B cell (primary cell): Measurements from ENCODE around the gene TLR2. TPM values are rescaled to one million over a fixed set of nuclear protein-coding genes. Genes with fewer than 3 reads are reported as not detected.

Source experiments
- ATAC-seq: fragments of 200-7000 bp; cut with Tn5 transposase; one replicate; pipeline ENCODE4 v1.10.0; 2021; ENCODE audit warnings: low read depth, mild to moderate bottlenecking, moderate number of reproducible peaks, moderate library complexity
- CTCF ChIA-PET: fragments of 350-600 bp; sonication (Branson Sonifier 250); formaldehyde crosslinking; loops from one replicate; lab custom pipeline; 2021; ENCODE audit warnings: antibody characterized with exemption, inconsistent platforms; lab: Charles Lee
- POLR2A ChIA-PET: fragments of 350-600 bp; sonication (Branson Sonifier 250); formaldehyde crosslinking; loops from one replicate; lab custom pipeline; 2021; ENCODE audit warnings: antibody characterized with exemption; lab: Charles Lee
- DNase-seq: peaks from one replicate; pipeline ENCODE4 v3.0.0; 2013
- H2AFZ ChIP-seq: 2 replicates; pipeline ENCODE4 v1.6.1; 2012; ENCODE audit warnings: mild to moderate bottlenecking, low read depth, low read length; ENCODE audit not compliant: insufficient read depth, poor library complexity, severe bottlenecking
- H3K27ac ChIP-seq, 2 donors: 1 replicate in 1 of 2; 2 replicates in 1 of 2; pipeline ENCODE4 v1.5.1; 2012 to 2013; ENCODE audit warnings: low read length in 2 of 2, mild to moderate bottlenecking in 2 of 2, moderate library complexity in 1 of 2
- H3K27me3 ChIP-seq, 4 experiments: fragments of 200-600 bp in 1 of 4; sonication (generic) in 1 of 4; replicated peaks in 1 of 4; 1 replicate in 2 of 4; 2 replicates in 2 of 4; pipeline versions ENCODE4 v1.6.1 to v1.7.0; 2013 to 2016; ENCODE audit warnings: low read length in 3 of 4, mild to moderate bottlenecking in 2 of 4, mixed read lengths in 1 of 4, moderate library complexity in 1 of 4; ENCODE audit not compliant: insufficient read depth in 4 of 4, control insufficient read depth in 3 of 4; ENCODE audit errors: control extremely low read depth in 1 of 4
- H3K36me3 ChIP-seq, 2 experiments: replicated peaks in 1 of 2; 1 replicate in 1 of 2; 2 replicates in 1 of 2; pipeline versions ENCODE4 v1.6.1 to v1.7.1; 2013; ENCODE audit warnings: low read length in 1 of 2; ENCODE audit not compliant: insufficient read depth in 2 of 2, control insufficient read depth in 1 of 2; ENCODE audit errors: control extremely low read depth in 1 of 2, extremely low read depth in 1 of 2
- H3K4me1 ChIP-seq, 2 donors: fragments of 200-600 bp in 1 of 2; sonication (generic) in 1 of 2; 1 replicate in 1 of 2; 2 replicates in 1 of 2; pipeline versions ENCODE4 v1.5.1 to v1.6.1; 2013 to 2017; ENCODE audit warnings: low read length in 2 of 2; ENCODE audit not compliant: control insufficient read depth in 2 of 2, insufficient read depth in 2 of 2
- H3K4me2 ChIP-seq: replicated peaks from 2 replicates; pipeline ENCODE3; 2012; ENCODE audit warnings: mild to moderate bottlenecking, low read depth, low read length; ENCODE audit not compliant: poor library complexity, severe bottlenecking
- H3K4me3 ChIP-seq, 5 experiments: fragments of 200-600 bp in 1 of 5; sonication (generic) in 1 of 5; 1 replicate in 3 of 5; 2 replicates in 2 of 5; pipeline versions ENCODE4 v1.5.1 to v1.7.0; 2011 to 2016; ENCODE audit warnings: low read length in 4 of 5, mild to moderate bottlenecking in 4 of 5, low read depth in 2 of 5, control low read depth in 1 of 5, moderate library complexity in 1 of 5; ENCODE audit not compliant: insufficient read depth in 1 of 5; ENCODE audit errors: control extremely low read depth in 1 of 5, extremely low read depth in 1 of 5
- H3K79me2 ChIP-seq: fragments of 200-600 bp; sonication (generic); one replicate; pipeline ENCODE4 v1.6.0; 2016; ENCODE audit warnings: low read length; ENCODE audit not compliant: control insufficient read depth, insufficient read depth
- H3K9ac ChIP-seq: fragments of 200-600 bp; sonication (generic); 2 replicates; pipeline ENCODE4 v1.6.1; 2017; ENCODE audit warnings: mild to moderate bottlenecking, low read length, moderate library complexity
- H3K9me3 ChIP-seq, 3 donors: one replicate each; pipeline versions ENCODE4 v1.6.1 to v1.7.1; 2013; ENCODE audit warnings: low read length in 2 of 3; ENCODE audit not compliant: control insufficient read depth in 2 of 3, insufficient read depth in 1 of 3; ENCODE audit errors: control extremely low read depth in 1 of 3
- H4K20me1 ChIP-seq: 2 replicates; pipeline ENCODE4 v1.6.0; 2012; ENCODE audit warnings: mild to moderate bottlenecking, low read length; ENCODE audit not compliant: insufficient read depth, control insufficient read depth, poor library complexity, severe bottlenecking
- H3K27ac Mint-ChIP-seq: one replicate; pipeline ENCODE4 v1.8.0; 2021; ENCODE audit warnings: mixed read lengths
- H3K27me3 Mint-ChIP-seq: one replicate; pipeline ENCODE4 v1.8.0; 2021; ENCODE audit warnings: mixed read lengths
- H3K4me1 Mint-ChIP-seq: one replicate; pipeline ENCODE4 v1.8.0; 2021; ENCODE audit warnings: mixed read lengths
- H3K4me3 Mint-ChIP-seq: one replicate; pipeline ENCODE4 v1.8.0; 2021; ENCODE audit warnings: mixed read lengths
- H3K9me3 Mint-ChIP-seq: one replicate; pipeline ENCODE4 v1.8.0; 2022; ENCODE audit warnings: mixed read lengths; ENCODE audit not compliant: insufficient read depth
- CTCF ChIP-seq: fragments of 200-600 bp; IDR thresholded peaks from one replicate; pipeline ENCODE4 v1.8.0; 2022; ENCODE audit warnings: antibody characterized with exemption, mild to moderate bottlenecking
- EZH2 ChIP-seq: IDR thresholded peaks from 2 replicates; pipeline ENCODE4 v1.6.1; 2012; ENCODE audit warnings: borderline replicate concordance, low read depth, mild to moderate bottlenecking, moderate library complexity, low read length; ENCODE audit not compliant: insufficient read depth, poor library complexity, severe bottlenecking
- WGBS: methylation state at CpG from one replicate; pipeline ENCODE4 v1.1.5; 2013; ENCODE audit warnings: missing lambda C conversion rate; ENCODE audit not compliant: insufficient coverage; 5-methylcytosine and 5-hydroxymethylcytosine counted together
- intact Hi-C: fragments of 100-400 bp; cut with micrococcal nuclease; formaldehyde crosslinking; loops from one replicate; pipeline ENCODE4 v1.10.0; 2022
- polyA plus RNA-seq: library from polyadenylated mRNA; depleted of rRNA; stranded (reverse); fragments of >200 nt; gene quantifications from 2 replicates; pipeline ENCODE4 v1.2.3, GENCODE V29; 2012
- total RNA-seq, 2 donors: library from RNA; stranded (reverse); fragments of 120-200 nt in 1 of 2; gene quantifications; 1 replicate in 1 of 2; 2 replicates in 1 of 2; pipeline versions ENCODE4 v1.2.3 to v1.2.4, GENCODE V29; 2013 to 2022

Gene TLR2
- total and polyA plus RNA-seq, 2 donors (not counting 1 experiment from before 2014, with no cell fraction given): 3.3 to 5.0 TPM

- 100% methylated on average over 2 of the region's 2 CpGs for WGBS
- no peak overlapping the region for H3K4me3 Mint-ChIP-seq
- CTCF ChIA-PET: no interaction called here
Measured at GRCh38 chr4:153668647-153669046, 15.4 kb upstream of the TLR2 start.

GRCh38 chr4:153669838-153670237, 14.2 kb upstream of the TLR2 start:
- H3K27ac Mint-ChIP-seq: no peak overlapping the region
- CTCF ChIA-PET: no interaction called here
- peaks cover under 1% of the 10 kb centered on the region for H3K9me3 Mint-ChIP-seq
- H3K36me3 ChIP-seq: no peaks in the 10 kb centered on the region
- H4K20me1 ChIP-seq: no peaks in the 10 kb centered on the region
- no CpG with 5 or more reads among the region's 3 CpGs for WGBS
- ATAC-seq (no peak), DNase-seq (no peak)
- no peaks in the 10 kb centered on the region for H3K4me1 Mint-ChIP-seq
- H3K4me3 ChIP-seq: no peak overlapping the region
- H3K4me3 Mint-ChIP-seq: no peak overlapping the region
- H2AFZ ChIP-seq: no peak overlapping the region
- POLR2A ChIA-PET: interaction anchor here (0.7 kb wide), 1 partner anchor 17 kb away, joined by 4 read pairs; no protein-coding TSS in a partner anchor
- H3K79me2 ChIP-seq: no peaks in the 10 kb centered on the region
- H3K9me3 ChIP-seq: no peaks in the 10 kb centered on the region
- H3K27ac ChIP-seq: no peak overlapping the region
- no peak overlapping the region for H3K4me2 ChIP-seq
- intact Hi-C loops: no loop called here
- no peaks in the 10 kb centered on the region for H3K4me1 ChIP-seq
- H3K27me3 ChIP-seq: no peaks in the 10 kb centered on the region
- TF ChIP-seq CTCF (no peak), EZH2 (no peak)
- H3K27me3 Mint-ChIP-seq: peaks cover 25% of the 10 kb centered on the region
- no peak overlapping the region for H3K9ac ChIP-seq

More at GRCh38 chr4:153668647-153669046, 15.4 kb upstream of the TLR2 start:
- no peaks in the 10 kb centered on the region for H3K9me3 ChIP-seq
- H3K79me2 ChIP-seq: no peaks in the 10 kb centered on the region
- H3K27ac ChIP-seq: no peak overlapping the region
- H4K20me1 ChIP-seq: no peaks in the 10 kb centered on the region
- Mint-ChIP-seq H3K4me1 (no peaks in the 10 kb centered on the region), H3K27ac (no peak overlapping the region), H3K27me3 (peaks cover 25% of the 10 kb centered on the region), H3K9me3 (no peaks in the 10 kb centered on the region)
- H3K9ac ChIP-seq: no peak overlapping the region
- H3K36me3 ChIP-seq: no peaks in the 10 kb centered on the region
- H3K4me1 ChIP-seq: no peaks in the 10 kb centered on the region
- H3K4me3 ChIP-seq: no peak overlapping the region
- ATAC-seq (no peak), DNase-seq (no peak)
- POLR2A ChIA-PET: no interaction called here
- intact Hi-C loops: no loop called here
- H3K4me2 ChIP-seq: no peak overlapping the region
- TF ChIP-seq CTCF (no peak), EZH2 (no peak)
- H3K27me3 ChIP-seq: no peaks in the 10 kb centered on the region
- H2AFZ ChIP-seq: no peak overlapping the region
